Karpas-422 (cell line): Measurements from ENCODE around the gene MFF. TPM values are rescaled to one million over a fixed set of nuclear protein-coding genes. Genes with fewer than 3 reads are reported as not detected.
"Not testable (repeated sequence)": the region's sequence is repeated elsewhere in the genome, so short reads cannot be mapped to it uniquely, and the experiment has no call there.

ENCODE experiments used
- DNase-seq: peaks from one replicate; pipeline ENCODE4 v3.0.0-alpha.2; 2015
- H2AFZ ChIP-seq: fragments of 200-600 bp; sonication (generic); 2 replicates; pipeline ENCODE4 v1.6.1; 2014; ENCODE audit warnings: antibody characterized with exemption, low read length, mixed read lengths
- H3K27ac ChIP-seq: fragments of 200-600 bp; sonication (generic); 2 replicates; pipeline ENCODE4 v1.5.1; 2014; ENCODE audit warnings: mild to moderate bottlenecking, low read length, moderate library complexity
- H3K27me3 ChIP-seq: fragments of 200-600 bp; sonication (generic); 2 replicates; pipeline ENCODE4 v1.6.1; 2014; ENCODE audit warnings: low read length, mixed read lengths
- H3K36me3 ChIP-seq: fragments of 200-600 bp; sonication (generic); 2 replicates; pipeline ENCODE4 v1.6.1; 2014; ENCODE audit warnings: low read length, mixed read lengths; ENCODE audit not compliant: insufficient read depth
- H3K4me1 ChIP-seq: fragments of 200-600 bp; sonication (generic); 2 replicates; pipeline ENCODE4 v1.6.1; 2014; ENCODE audit warnings: mild to moderate bottlenecking, low read length, mixed read lengths
- H3K4me2 ChIP-seq: fragments of 200-600 bp; sonication (generic); 2 replicates; pipeline ENCODE4 v1.6.1; 2014; ENCODE audit warnings: low read length, low read depth, mild to moderate bottlenecking; ENCODE audit not compliant: poor library complexity, severe bottlenecking
- H3K4me3 ChIP-seq: fragments of 200-600 bp; sonication (generic); 2 replicates; pipeline ENCODE4 v1.5.1; 2014; ENCODE audit warnings: mild to moderate bottlenecking, antibody characterized with exemption, low read length, mixed read lengths
- H3K79me2 ChIP-seq: fragments of 200-600 bp; sonication (generic); 2 replicates; pipeline ENCODE4 v1.6.1; 2014; ENCODE audit warnings: mild to moderate bottlenecking, low read length, mixed read lengths
- H3K9ac ChIP-seq: fragments of 200-600 bp; sonication (generic); 2 replicates; pipeline ENCODE4 v1.6.0; 2014; ENCODE audit warnings: low read length
- H3K9me2 ChIP-seq: fragments of 200-600 bp; sonication (generic), shearing (Covaris generic); replicated peaks from 2 replicates; pipeline ENCODE4 v1.6.0; 2014; ENCODE audit warnings: mild to moderate bottlenecking, low read length, moderate library complexity; ENCODE audit not compliant: insufficient read depth
- H3K9me3 ChIP-seq: fragments of 300-700, 200-600 bp; sonication (generic); 2 replicates; pipeline ENCODE4 v1.6.1; 2014; ENCODE audit warnings: low read length, mixed read lengths
- H4K20me1 ChIP-seq: fragments of 200-600 bp; sonication (generic); 2 replicates; pipeline ENCODE4 v1.6.1; 2014; ENCODE audit warnings: mild to moderate bottlenecking, antibody characterized with exemption, low read length, low read depth; ENCODE audit not compliant: insufficient read depth
- total RNA-seq: library from RNA; depleted of rRNA; stranded (reverse); fragments of >200 nt; shearing (Covaris generic); gene quantifications from 2 replicates; pipeline ENCODE4 v1.2.3, GENCODE V29; 2014; ENCODE audit warnings: low replicate concordance

MFF gene
- total RNA-seq, 1 experiment from 2014 or later = 198 TPM

DNA sequence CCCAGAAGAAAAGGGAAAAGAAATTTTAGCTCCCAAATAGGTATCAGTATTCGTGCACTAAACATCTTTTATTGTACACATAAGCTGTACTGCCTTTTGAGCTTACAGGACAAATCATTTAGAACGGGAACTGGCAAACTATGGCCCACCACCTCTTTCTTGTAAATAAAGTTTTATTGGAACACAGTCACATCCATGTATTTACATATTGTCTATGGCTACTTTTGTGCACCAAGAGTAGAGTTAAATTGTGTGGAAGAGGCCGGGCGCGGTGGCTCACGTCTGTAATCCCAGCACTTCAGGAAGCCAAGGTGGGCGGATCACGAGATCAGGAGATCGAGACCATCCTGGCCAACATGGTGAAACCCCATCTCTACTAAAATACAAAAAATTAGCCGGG, 48.3 kb downstream of the MFF start:
- H3K27me3 ChIP-seq = no peaks in the 10 kb centered on the region

DNA sequence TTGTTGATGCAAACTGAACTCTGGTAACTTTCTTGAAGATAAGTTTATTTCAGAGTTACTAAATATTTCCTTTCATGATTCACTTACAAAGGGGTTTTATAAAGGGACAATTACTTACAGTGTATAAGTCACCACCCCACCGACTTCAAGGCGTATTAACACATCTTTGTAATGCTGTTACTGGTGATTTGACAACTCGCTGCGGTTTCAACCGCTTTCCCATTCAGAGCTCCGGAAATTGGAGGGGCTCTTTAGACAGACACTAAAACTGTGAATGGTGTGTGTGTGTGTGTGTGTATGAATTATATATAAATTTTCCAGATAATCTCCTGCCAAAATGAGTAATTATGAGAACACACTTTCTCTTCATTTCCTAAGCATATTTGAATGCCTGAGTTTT, 49.1 kb downstream of the MFF start:
- no peaks in the 10 kb centered on the region for H3K9me2 ChIP-seq
- no peak overlapping the region for H3K4me3 ChIP-seq
- no peak overlapping the region for H3K27ac ChIP-seq
- no peaks in the 10 kb centered on the region for H3K27me3 ChIP-seq
- H2AFZ ChIP-seq = no peak overlapping the region
- no peaks in the 10 kb centered on the region for H3K36me3 ChIP-seq
- no peak for DNase-seq
- no peaks in the 10 kb centered on the region for H3K9me3 ChIP-seq
- no peaks in the 10 kb centered on the region for H3K79me2 ChIP-seq
- H3K4me1 ChIP-seq = peaks cover 3% of the 10 kb centered on the region; the same call in 1 of the 2 replicates
- H3K4me2 ChIP-seq = no peak overlapping the region
- H3K9ac ChIP-seq = no peak overlapping the region
- no peaks in the 10 kb centered on the region for H4K20me1 ChIP-seq

More for the DNA sequence above, 48.3 kb downstream of the MFF start:
- Histone ChIP-seq H3K4me2 (no peak overlapping the region), H3K79me2 (no peaks in the 10 kb centered on the region), H4K20me1 (no peaks in the 10 kb centered on the region), H3K4me1 (peaks cover 3% of the 10 kb centered on the region; the same call in 1 of the 2 replicates), H2AFZ (no peak overlapping the region), H3K9me3 (no peaks in the 10 kb centered on the region), H3K36me3 (no peaks in the 10 kb centered on the region), H3K27ac (no peak overlapping the region), H3K9me2 (no peaks in the 10 kb centered on the region), H3K4me3 (no peak overlapping the region), H3K9ac (no peak overlapping the region)
- no peak for DNase-seq

DNA sequence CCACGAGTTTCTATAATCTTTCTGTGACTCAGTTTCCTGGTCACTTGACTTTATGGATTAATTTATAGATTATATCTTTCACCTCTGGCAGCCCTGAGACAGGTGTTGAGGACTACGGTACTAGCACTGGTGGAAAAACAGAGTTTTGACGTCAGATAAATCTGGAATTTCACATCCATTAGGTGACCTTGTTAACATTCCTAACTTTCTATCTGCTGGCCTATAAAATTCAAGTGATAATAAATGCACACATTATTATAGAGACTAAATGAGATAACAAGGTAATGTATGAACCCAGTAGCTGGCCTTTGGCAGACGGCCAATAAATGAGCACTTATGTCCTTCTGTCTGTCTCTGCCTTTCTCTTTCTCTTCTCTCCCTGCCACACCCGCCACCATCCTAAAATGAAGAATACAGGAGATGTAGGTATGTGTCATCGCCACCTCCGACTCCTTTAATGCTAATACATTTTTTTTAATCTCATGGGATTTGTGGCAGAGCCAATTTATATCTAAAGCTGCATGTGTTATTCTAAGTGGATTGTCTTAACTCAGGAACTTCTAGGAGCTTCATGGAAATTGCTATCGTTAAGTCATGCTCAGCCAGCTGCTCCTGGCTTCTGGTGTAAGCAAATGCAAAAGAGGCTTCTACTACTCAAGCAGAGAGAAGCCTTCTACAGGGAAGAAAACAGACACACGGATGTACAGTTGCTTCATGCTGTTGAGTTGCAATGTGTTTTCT, 51.8 kb downstream of the MFF start:
- H3K9ac ChIP-seq = no peak overlapping the region
- no peak overlapping the region for H2AFZ ChIP-seq
- H3K9me3 ChIP-seq = no peaks in the 10 kb centered on the region
- H3K27ac ChIP-seq = no peak overlapping the region
- H3K4me2 ChIP-seq = no peak overlapping the region
- H3K9me2 ChIP-seq = no peaks in the 10 kb centered on the region
- H3K27me3 ChIP-seq = no peaks in the 10 kb centered on the region
- H3K36me3 ChIP-seq = no peaks in the 10 kb centered on the region
- H3K4me3 ChIP-seq = no peak overlapping the region
- H4K20me1 ChIP-seq = no peaks in the 10 kb centered on the region
- DNase-seq = no peak
- H3K79me2 ChIP-seq = no peaks in the 10 kb centered on the region
- peaks cover 3% of the 10 kb centered on the region; the same call in 1 of the 2 replicates for H3K4me1 ChIP-seq

DNA sequence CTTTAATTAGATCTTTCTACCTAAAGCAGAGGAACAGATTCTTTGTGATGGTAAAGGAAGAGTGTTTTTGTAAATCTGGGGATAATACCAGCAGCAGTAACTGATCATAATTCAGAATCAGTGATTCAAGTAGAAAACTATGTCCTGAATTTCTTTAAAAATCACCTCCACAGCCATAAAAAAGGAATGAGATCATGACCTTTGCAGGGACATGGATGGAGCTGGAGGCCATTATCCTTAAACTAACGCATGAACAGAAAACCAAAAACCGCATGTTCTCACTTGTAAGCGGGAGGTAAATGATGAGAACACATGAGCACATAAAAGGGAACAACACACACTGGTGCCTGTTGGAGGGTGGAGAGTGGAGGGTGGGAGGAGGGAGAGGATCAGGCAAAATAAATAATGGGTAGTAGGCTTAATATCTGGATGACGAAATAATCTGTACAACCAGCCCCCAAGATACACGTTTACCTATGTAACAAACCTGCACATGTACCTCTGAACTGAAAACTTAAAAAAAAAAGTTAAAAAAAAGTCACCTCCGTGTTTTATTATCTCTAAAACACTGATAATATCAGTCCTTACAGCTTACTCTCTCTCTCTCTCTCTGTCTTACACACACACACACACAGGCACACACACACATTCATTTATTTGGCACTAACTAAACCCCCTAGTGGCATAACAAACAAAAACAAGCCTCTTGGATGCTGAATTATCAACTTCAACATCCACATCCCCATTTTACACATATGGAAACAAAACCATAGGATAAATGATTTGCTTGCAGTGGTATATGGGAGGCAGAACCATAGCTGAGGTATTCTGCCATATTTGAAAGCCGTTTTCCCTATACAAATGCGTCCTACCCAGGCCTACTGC, 52.7 kb downstream of the MFF start:
- H3K4me1 ChIP-seq = peaks cover 3% of the 10 kb centered on the region; the same call in 1 of the 2 replicates
- H3K27me3 ChIP-seq = no peaks in the 10 kb centered on the region
- H3K4me2 ChIP-seq = no peak overlapping the region
- H3K36me3 ChIP-seq = no peaks in the 10 kb centered on the region
- no peaks in the 10 kb centered on the region for H3K9me3 ChIP-seq
- no peaks in the 10 kb centered on the region for H3K79me2 ChIP-seq
- H3K27ac ChIP-seq = no peak overlapping the region
- no peak overlapping the region for H2AFZ ChIP-seq
- DNase-seq = no peak
- no peaks in the 10 kb centered on the region for H3K9me2 ChIP-seq
- H3K9ac ChIP-seq = no peak overlapping the region
- no peaks in the 10 kb centered on the region for H4K20me1 ChIP-seq
- H3K4me3 ChIP-seq = no peak overlapping the region

DNA sequence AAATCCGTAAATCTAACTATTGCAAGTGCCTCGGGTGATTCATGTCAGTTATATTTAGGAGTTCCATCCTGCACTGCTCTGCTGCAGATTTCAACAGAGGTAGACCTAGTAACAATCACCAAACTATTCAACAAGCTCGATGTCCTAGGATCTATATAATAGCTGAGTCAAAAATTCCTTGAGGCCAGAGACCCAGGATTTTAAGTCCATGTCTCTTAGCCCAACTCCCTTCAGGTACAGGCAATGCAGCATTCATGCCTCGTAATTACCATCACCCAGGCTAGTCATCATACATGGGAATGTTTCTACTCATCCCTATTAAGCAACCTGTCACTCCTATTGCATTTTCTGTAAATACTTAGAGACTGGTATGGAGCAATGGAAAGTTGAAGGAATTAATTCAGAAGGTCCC, 53.3 kb downstream of the MFF start:
- H3K79me2 ChIP-seq = no peaks in the 10 kb centered on the region

DNA sequence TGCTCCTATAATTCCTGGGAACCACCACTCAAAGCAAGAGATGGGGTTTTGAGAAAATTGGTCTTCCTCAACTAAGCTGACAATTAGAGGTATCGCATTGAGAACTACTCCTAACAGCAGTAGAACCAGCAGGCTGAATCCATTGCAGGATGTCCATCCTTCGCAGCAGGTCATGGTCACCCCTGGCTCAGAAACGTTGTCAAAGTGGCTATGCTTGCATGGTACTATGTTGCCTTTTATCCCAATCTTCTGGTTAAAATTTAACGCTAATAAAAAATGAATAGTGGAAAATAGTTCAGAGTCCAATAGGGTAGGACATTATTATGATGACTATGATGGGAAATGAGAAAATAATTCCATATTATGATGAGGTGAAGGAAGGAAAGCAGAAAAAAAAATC, 54.0 kb downstream of the MFF start, which contains the start of gene TM4SF20:
TSS of gene TM4SF20 (minus strand) at position 212 of the 400 bp plus-strand sequence. CDS start at position 174, 38 bp downstream.
- Histone ChIP-seq H3K27ac (no peak within 1 kb of the TSS), H3K36me3 (no peaks in the 10 kb centered on the region), H3K4me1 (peaks cover 3% of the 10 kb centered on the region; the same call in 1 of the 2 replicates), H2AFZ (no peak within 1 kb of the TSS), H3K79me2 (no peaks in the 10 kb centered on the region), H3K9me2 (no peaks in the 10 kb centered on the region), H3K4me3 (no peak within 1 kb of the TSS), H3K9me3 (no peaks in the 10 kb centered on the region), H3K9ac (no peak within 1 kb of the TSS), H4K20me1 (no peaks in the 10 kb centered on the region), H3K27me3 (no peaks in the 10 kb centered on the region), H3K4me2 (no peak within 1 kb of the TSS)
- no peak for DNase-seq

More for the DNA sequence above, 53.3 kb downstream of the MFF start:
- Histone ChIP-seq H3K36me3 (no peaks in the 10 kb centered on the region), H3K4me2 (no peak overlapping the region), H3K4me3 (no peak overlapping the region), H3K4me1 (peaks cover 3% of the 10 kb centered on the region; the same call in 1 of the 2 replicates), H3K9me3 (no peaks in the 10 kb centered on the region), H3K27ac (no peak overlapping the region), H3K9me2 (no peaks in the 10 kb centered on the region), H2AFZ (no peak overlapping the region), H3K9ac (no peak overlapping the region), H3K27me3 (no peaks in the 10 kb centered on the region), H4K20me1 (no peaks in the 10 kb centered on the region)
- DNase-seq = no peak

DNA sequence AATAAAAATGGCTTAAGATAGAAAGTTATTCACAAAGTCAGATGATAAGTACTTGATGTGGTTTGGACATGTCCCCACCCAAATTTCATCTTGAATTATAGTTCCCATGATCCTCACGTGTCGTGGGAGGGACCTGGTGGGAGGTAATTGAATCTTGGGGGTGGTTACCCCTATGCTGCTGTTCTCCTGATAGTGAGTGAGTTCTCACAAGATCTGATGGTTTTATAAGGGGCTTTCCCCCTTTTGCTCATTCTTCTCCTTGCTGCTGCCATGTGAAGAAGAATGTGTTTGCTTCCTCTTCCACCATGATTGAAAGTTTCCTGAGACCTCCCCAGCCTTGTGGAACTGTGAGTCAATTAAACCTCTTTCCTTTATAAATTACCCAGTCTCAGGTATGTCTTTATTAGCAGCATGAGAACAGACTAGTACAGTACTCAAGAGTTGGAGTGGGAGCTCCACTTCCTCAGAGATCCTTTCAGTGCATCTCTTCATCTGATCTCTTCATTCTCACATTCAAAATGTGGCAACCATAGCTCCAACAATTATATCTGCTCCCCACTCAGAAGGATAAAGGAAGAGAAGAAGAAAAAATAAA, 57.3 kb downstream of the MFF start:
- H3K4me2 ChIP-seq, H3K4me1 ChIP-seq, H3K27ac ChIP-seq, H3K79me2 ChIP-seq, H3K9me2 ChIP-seq, H3K9ac ChIP-seq, H3K4me3 ChIP-seq, H3K36me3 ChIP-seq, H4K20me1 ChIP-seq, H3K27me3 ChIP-seq, DNase-seq, H3K9me3 ChIP-seq, H2AFZ ChIP-seq: not testable (repeated sequence)

DNA sequence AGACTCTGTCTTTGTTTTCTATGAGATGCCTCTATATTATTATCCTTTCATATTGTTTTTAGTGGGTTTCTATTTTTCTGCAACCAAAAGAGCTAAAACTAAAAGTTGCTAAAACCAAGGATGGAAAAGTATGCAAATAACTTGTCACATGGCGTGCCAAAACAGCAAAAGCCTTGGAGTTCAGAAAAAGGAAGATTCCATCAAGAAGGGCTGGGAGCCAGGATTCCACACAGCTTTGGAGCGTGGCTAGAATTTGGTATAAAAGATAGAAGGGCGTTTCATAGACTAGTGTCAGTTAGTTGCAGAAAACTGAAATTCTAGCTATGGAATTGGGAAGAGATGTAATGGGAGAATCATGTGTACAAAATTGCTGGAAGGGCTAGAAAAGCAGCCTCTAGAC, 58.6 kb downstream of the MFF start:
- Histone ChIP-seq H2AFZ (no peak overlapping the region), H3K27ac (no peak overlapping the region), H3K27me3 (no peaks in the 10 kb centered on the region), H3K4me1 (peaks cover 4% of the 10 kb centered on the region; the same call in 1 of the 2 replicates), H3K9ac (no peak overlapping the region), H4K20me1 (no peaks in the 10 kb centered on the region), H3K4me2 (no peak overlapping the region), H3K9me2 (no peaks in the 10 kb centered on the region), H3K36me3 (no peaks in the 10 kb centered on the region), H3K4me3 (no peak overlapping the region), H3K79me2 (no peaks in the 10 kb centered on the region), H3K9me3 (no peaks in the 10 kb centered on the region)
- no peak for DNase-seq
